CD4-positive, alpha-beta T cell (primary cell): Measurements from ENCODE around the gene EFNA4. TPM values are rescaled to one million over a fixed set of nuclear protein-coding genes. Genes with fewer than 3 reads are reported as not detected.

Experiments used
- ATAC-seq: fragments of 200-7000 bp; cut with Tn5 transposase; one replicate; pipeline ENCODE4 v1.10.0; 2022; ENCODE audit warnings: mild to moderate bottlenecking; ENCODE audit not compliant: poor library complexity
- CTCF ChIA-PET: fragments of 350-600 bp; sonication (Branson Sonifier 250); formaldehyde crosslinking; loops from one replicate; lab custom pipeline; 2021; ENCODE audit warnings: antibody characterized with exemption, inconsistent platforms; lab: Charles Lee
- POLR2A ChIA-PET: fragments of 350-600 bp; sonication (Branson Sonifier 250); formaldehyde crosslinking; loops from one replicate; lab custom pipeline; 2021; ENCODE audit warnings: antibody characterized with exemption, inconsistent platforms; lab: Charles Lee
- DNase-seq, 14 experiments: peaks; one replicate each; pipeline ENCODE4 v3.0.0-alpha.2; 2013 to 2020; ENCODE audit warnings: mixed read lengths in 2 of 14
- H3K27ac ChIP-seq, 2 donors: one replicate each; pipeline versions ENCODE4 v1.5.1 to v1.7.0; 2013; ENCODE audit warnings: low read length in 2 of 2, low read depth in 1 of 2, mild to moderate bottlenecking in 1 of 2
- H3K27me3 ChIP-seq, 2 experiments: 1 replicate in 1 of 2; 2 replicates in 1 of 2; pipeline versions ENCODE4 v1.6.1 to v1.7.0; 2013; ENCODE audit warnings: low read length in 2 of 2, control low read depth in 1 of 2, mild to moderate bottlenecking in 1 of 2, moderate library complexity in 1 of 2; ENCODE audit not compliant: insufficient read depth in 2 of 2, control insufficient read depth in 1 of 2
- H3K36me3 ChIP-seq: one replicate; pipeline ENCODE4 v1.6.1; 2013; ENCODE audit warnings: low read length, control low read depth; ENCODE audit not compliant: insufficient read depth
- H3K4me1 ChIP-seq: one replicate; pipeline ENCODE4 v1.6.1; 2013; ENCODE audit warnings: low read length, control low read depth; ENCODE audit not compliant: insufficient read depth
- H3K4me3 ChIP-seq: one replicate; pipeline ENCODE4 v1.5.1; 2013; ENCODE audit warnings: mild to moderate bottlenecking, low read length, moderate library complexity
- H3K9me3 ChIP-seq, 2 experiments: 1 replicate in 1 of 2; 2 replicates in 1 of 2; pipeline versions ENCODE4 v1.6.1 to v1.7.0; 2013; ENCODE audit warnings: low read length in 2 of 2, mild to moderate bottlenecking in 2 of 2, control low read depth in 1 of 2, moderate library complexity in 1 of 2; ENCODE audit not compliant: control insufficient read depth in 1 of 2, insufficient read depth in 1 of 2
- H3K27ac Mint-ChIP-seq: one replicate; pipeline ENCODE4 v1.8.0; 2020; ENCODE audit warnings: mixed read lengths
- H3K27me3 Mint-ChIP-seq: one replicate; pipeline ENCODE4 v1.8.0; 2021; ENCODE audit warnings: mixed read lengths
- H3K36me3 Mint-ChIP-seq: one replicate; pipeline ENCODE4 v1.8.0; 2021; ENCODE audit warnings: low read depth, mixed read lengths
- H3K4me1 Mint-ChIP-seq: one replicate; pipeline ENCODE4 v1.8.0; 2021; ENCODE audit warnings: low read depth, mixed read lengths
- H3K4me3 Mint-ChIP-seq: one replicate; pipeline ENCODE4 v1.8.0; 2020; ENCODE audit warnings: mild to moderate bottlenecking, mixed read lengths
- H3K9me3 Mint-ChIP-seq: one replicate; pipeline ENCODE4 v1.8.0; 2020; ENCODE audit warnings: mixed read lengths
- intact Hi-C, 2 experiments: fragments of 100-400 bp; cut with DNase I in 1 of 2; cut with micrococcal nuclease in 1 of 2; formaldehyde crosslinking; loops; one replicate each; pipeline versions ENCODE4 v1.15.1 to v1.9.0; 2023 to 2025; cut with DNase I, micrococcal nuclease
- total RNA-seq, 174 experiments: library from RNA in 2 of 174; stranded (reverse) in 2 of 174; gene quantifications; one replicate each; pipeline ENCODE4 v1.2.3 and lab custom pipeline; 2021 to 2026
- TF ChIP-seq, protein P1 (sequence below): fragments of 200-600 bp; IDR thresholded peaks from one replicate; pipeline ENCODE4 v1.8.0; 2022; ENCODE audit warnings: antibody characterized with exemption, mild to moderate bottlenecking

The EFNA4 gene
- total RNA-seq, 2 experiments from 2014 or later: 2.4 to 3.3 TPM

DNA sequence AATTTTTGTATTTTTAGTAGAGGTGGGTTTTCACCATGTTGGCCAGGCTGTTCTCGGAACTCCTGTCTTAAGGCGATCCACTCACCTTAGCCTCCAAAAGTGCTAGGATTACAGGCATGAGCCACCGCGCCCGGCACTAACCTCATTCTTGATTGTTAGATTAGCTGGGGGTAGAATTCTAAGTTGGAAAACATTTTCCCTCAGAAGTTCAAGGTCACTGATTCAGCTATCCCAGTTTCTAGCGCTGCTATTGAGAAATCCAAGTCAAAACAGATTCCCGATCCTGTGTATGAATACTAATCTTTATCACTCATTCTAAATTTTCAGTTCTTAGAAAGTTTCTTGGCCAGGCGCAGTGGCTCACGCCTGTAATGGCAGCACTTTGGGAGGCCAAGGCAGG lies 39.8 kb downstream of the EFNA4 start:
- CTCF ChIA-PET: no interaction called here
- H3K27ac ChIP-seq: no peak overlapping the region

DNA sequence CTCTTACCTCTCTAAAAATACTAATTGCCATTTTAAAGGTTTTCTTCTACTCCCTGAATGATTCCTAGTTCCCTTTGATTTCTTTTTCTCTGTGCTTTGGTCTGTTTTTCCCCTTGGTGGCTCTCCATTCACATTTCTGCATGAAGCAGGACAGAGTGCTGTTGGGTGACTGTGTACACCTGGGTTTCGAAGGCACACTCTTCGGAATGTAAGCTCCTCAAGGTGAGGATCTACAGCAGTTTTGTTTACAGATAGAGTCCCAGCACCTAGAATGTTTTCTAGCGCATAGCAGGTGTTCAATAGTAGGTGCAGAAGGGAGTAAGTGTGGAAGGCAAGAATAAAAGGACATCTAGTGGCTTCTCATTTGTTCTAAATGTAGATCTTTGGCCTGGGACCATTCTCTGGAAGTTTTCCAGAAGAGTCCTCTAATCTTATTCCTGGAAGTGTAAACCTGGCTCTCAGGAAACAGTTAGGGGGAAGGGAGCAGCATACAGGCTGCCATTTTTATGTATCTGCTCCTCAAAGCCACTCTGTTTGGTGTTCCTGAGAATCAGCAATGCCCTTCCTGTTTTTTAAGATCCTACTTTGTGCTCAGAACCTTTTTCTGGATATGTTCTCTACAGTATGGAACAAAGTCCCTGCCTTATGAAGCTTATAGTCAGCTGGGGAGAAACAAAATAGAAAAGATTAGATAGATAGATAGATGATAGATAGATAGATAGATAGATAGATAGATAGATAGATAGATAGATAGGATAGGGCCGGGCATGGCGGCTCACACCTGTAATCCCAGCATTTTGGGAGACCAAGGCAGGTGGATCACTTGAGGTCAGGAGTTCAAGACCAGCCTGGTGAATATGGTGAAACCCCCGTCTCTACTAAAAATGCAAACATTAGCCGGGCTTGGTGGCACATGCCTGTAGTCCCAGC lies 41.3 kb downstream of the EFNA4 start:
- POLR2A ChIA-PET: no interaction called here
- TF ChIP-seq, protein P1, sequence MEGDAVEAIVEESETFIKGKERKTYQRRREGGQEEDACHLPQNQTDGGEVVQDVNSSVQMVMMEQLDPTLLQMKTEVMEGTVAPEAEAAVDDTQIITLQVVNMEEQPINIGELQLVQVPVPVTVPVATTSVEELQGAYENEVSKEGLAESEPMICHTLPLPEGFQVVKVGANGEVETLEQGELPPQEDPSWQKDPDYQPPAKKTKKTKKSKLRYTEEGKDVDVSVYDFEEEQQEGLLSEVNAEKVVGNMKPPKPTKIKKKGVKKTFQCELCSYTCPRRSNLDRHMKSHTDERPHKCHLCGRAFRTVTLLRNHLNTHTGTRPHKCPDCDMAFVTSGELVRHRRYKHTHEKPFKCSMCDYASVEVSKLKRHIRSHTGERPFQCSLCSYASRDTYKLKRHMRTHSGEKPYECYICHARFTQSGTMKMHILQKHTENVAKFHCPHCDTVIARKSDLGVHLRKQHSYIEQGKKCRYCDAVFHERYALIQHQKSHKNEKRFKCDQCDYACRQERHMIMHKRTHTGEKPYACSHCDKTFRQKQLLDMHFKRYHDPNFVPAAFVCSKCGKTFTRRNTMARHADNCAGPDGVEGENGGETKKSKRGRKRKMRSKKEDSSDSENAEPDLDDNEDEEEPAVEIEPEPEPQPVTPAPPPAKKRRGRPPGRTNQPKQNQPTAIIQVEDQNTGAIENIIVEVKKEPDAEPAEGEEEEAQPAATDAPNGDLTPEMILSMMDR: no peak
- H3K9me3 ChIP-seq: no peaks in the 10 kb centered on the region
- Mint-ChIP-seq H3K36me3 (no peaks in the 10 kb centered on the region), H3K27ac (no peak overlapping the region), H3K27me3 (peaks cover 4% of the 10 kb centered on the region), H3K9me3 (no peaks in the 10 kb centered on the region), H3K4me3 (no peak overlapping the region), H3K4me1 (no peaks in the 10 kb centered on the region)
- no peak for DNase-seq
- peaks cover 0 to 3% of the 10 kb centered on the region in 2 experiments for H3K27me3 ChIP-seq
- no peaks in the 10 kb centered on the region for H3K4me1 ChIP-seq
- no peak overlapping the region for H3K4me3 ChIP-seq
- CTCF ChIA-PET: interaction anchor here (1.3 kb wide), 1 partner anchor 88 kb away, joined by 3 read pairs; no protein-coding TSS in a partner anchor
- intact Hi-C loops: no loop called here
- ATAC-seq: no peak
- H3K36me3 ChIP-seq: no peaks in the 10 kb centered on the region
- no peak overlapping the region for H3K27ac ChIP-seq

More for the DNA sequence above, 39.8 kb downstream of the EFNA4 start:
- Mint-ChIP-seq H3K27me3 (peaks cover 4% of the 10 kb centered on the region), H3K27ac (no peak overlapping the region), H3K36me3 (no peaks in the 10 kb centered on the region), H3K4me3 (no peak overlapping the region), H3K9me3 (no peaks in the 10 kb centered on the region), H3K4me1 (no peaks in the 10 kb centered on the region)
- Histone ChIP-seq H3K4me1 (no peaks in the 10 kb centered on the region), H3K4me3 (no peak overlapping the region), H3K36me3 (no peaks in the 10 kb centered on the region), H3K9me3 (no peaks in the 10 kb centered on the region), H3K27me3 (peaks cover 0 to 3% of the 10 kb centered on the region in 2 experiments)
- ATAC-seq (no peak), DNase-seq (no peak)
- intact Hi-C loops: no loop called here
- POLR2A ChIA-PET: no interaction called here
- TF ChIP-seq, protein P1: no peak

DNA sequence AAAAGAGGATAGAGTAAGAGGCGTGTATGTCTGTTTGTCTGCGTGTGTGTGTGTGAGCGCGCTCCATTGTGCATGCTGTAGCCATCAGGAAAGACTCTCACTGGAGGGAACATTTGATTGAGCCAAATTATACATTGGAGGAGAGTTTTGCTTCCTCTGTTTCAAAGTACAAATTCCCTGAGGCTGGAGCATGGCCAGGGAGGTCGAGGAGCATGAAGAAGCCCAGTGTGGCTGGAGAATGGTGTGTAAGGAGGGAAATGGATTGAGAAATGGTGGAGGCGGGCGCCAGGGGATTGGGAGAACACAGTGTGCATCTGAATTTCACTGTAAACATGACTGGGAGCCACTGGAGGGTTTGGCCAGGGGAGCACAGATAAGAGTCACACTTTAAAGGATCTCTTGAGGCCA lies 42.1 kb downstream of the EFNA4 start:
- Histone ChIP-seq H3K4me1 (no peaks in the 10 kb centered on the region), H3K9me3 (no peaks in the 10 kb centered on the region), H3K36me3 (no peaks in the 10 kb centered on the region), H3K4me3 (no peak overlapping the region), H3K27ac (no peak overlapping the region), H3K27me3 (peaks cover 0 to 3% of the 10 kb centered on the region in 2 experiments)
- Mint-ChIP-seq H3K36me3 (no peaks in the 10 kb centered on the region), H3K27me3 (peaks cover 4% of the 10 kb centered on the region), H3K4me3 (no peak overlapping the region), H3K4me1 (no peaks in the 10 kb centered on the region), H3K9me3 (no peaks in the 10 kb centered on the region), H3K27ac (no peak overlapping the region)
- intact Hi-C loops: no loop called here
- no peak for DNase-seq
- CTCF ChIA-PET: interaction anchor here (0.9 to 1.3 kb wide), 2 partner anchors 10 to 88 kb away, joined by 3 read pairs; no protein-coding TSS in a partner anchor
- ATAC-seq: no peak
- TF ChIP-seq, protein P1: no peak
- POLR2A ChIA-PET: no interaction called here
